Keratinocyte (primary cell): ENCODE data around the gene MICAL2. TPM values are rescaled to one million over a fixed set of nuclear protein-coding genes. Genes with fewer than 3 reads are reported as not detected.

ENCODE experiments used
- DNase-seq: peaks from one replicate; pipeline ENCODE4 v3.0.0-alpha.2; 2011; ENCODE audit warnings: low read depth, missing footprints, low spot score
- FAIRE-seq: peaks from 2 replicates; lab custom pipeline; 2011; peaks lifted over from hg19 to GRCh38; lab: Jason Lieb, UNC
- H2AFZ ChIP-seq: 2 replicates; pipeline ENCODE4 v1.6.0; 2012; ENCODE audit warnings: low read length, control low read depth, inconsistent platforms; ENCODE audit not compliant: control insufficient read depth
- H3K27ac ChIP-seq: 2 replicates; pipeline ENCODE4 v1.5.1; 2011; ENCODE audit warnings: low read length; ENCODE audit not compliant: control insufficient read depth, insufficient read depth
- H3K27me3 ChIP-seq: 3 replicates; pipeline ENCODE4 v1.6.0; 2011; ENCODE audit warnings: low read length; ENCODE audit not compliant: control insufficient read depth, insufficient read depth; ENCODE audit errors: extremely low read depth
- H3K36me3 ChIP-seq, 2 experiments: 2 replicates in 1 of 2; 3 replicates in 1 of 2; pipeline ENCODE4 v1.5.1; 2011; ENCODE audit warnings: low read length in 2 of 2, mild to moderate bottlenecking in 1 of 2; ENCODE audit not compliant: control insufficient read depth in 2 of 2, insufficient read depth in 2 of 2; ENCODE audit errors: extremely low read depth in 1 of 2
- H3K4me1 ChIP-seq: 3 replicates; pipeline ENCODE4 v1.5.1; 2011; ENCODE audit warnings: low read length; ENCODE audit not compliant: control insufficient read depth, insufficient read depth; ENCODE audit errors: extremely low read depth
- H3K4me2 ChIP-seq: 3 replicates; pipeline ENCODE4 v1.6.0; 2011; ENCODE audit warnings: low read depth, low read length; ENCODE audit not compliant: control insufficient read depth, insufficient read depth; ENCODE audit errors: extremely low read depth
- H3K4me3 ChIP-seq, 3 experiments: fragments of 200-600 bp in 1 of 3; sonication (generic) in 1 of 3; 2 replicates in 2 of 3; 3 replicates in 1 of 3; pipeline ENCODE4 v1.5.1; 2011 to 2016; ENCODE audit warnings: low read length in 3 of 3, mild to moderate bottlenecking in 3 of 3, control low read depth in 2 of 3, inconsistent platforms in 1 of 3, low read depth in 1 of 3, mixed read lengths in 1 of 3, mixed run types in 1 of 3, moderate library complexity in 1 of 3; ENCODE audit not compliant: control insufficient read depth in 2 of 3, insufficient read depth in 2 of 3; ENCODE audit errors: extremely low read depth in 1 of 3
- H3K79me2 ChIP-seq: 2 replicates; pipeline ENCODE4 v1.6.0; 2012; ENCODE audit warnings: low read length; ENCODE audit not compliant: control insufficient read depth, insufficient read depth
- H3K9ac ChIP-seq: 3 replicates; pipeline ENCODE4 v1.6.0; 2011; ENCODE audit warnings: low read length; ENCODE audit not compliant: control insufficient read depth, insufficient read depth; ENCODE audit errors: extremely low read depth
- H3K9me1 ChIP-seq: 3 replicates; pipeline ENCODE4 v1.6.0; 2011; ENCODE audit warnings: low read length; ENCODE audit not compliant: control insufficient read depth, insufficient read depth; ENCODE audit errors: extremely low read depth
- H3K9me3 ChIP-seq: 2 replicates; pipeline ENCODE4 v1.5.1; 2012; ENCODE audit warnings: low read depth, low read length; ENCODE audit not compliant: control insufficient read depth
- H4K20me1 ChIP-seq: 3 replicates; pipeline ENCODE4 v1.6.0; 2011; ENCODE audit warnings: low read length; ENCODE audit not compliant: control insufficient read depth, insufficient read depth; ENCODE audit errors: extremely low read depth
- EZH2 ChIP-seq: IDR thresholded peaks from one replicate; pipeline ENCODE4 v1.6.1; 2012; ENCODE audit warnings: inconsistent platforms, mild to moderate bottlenecking, low read length, moderate library complexity
- dilution Hi-C: fragments of 300-500 bp; cut with MboI; formaldehyde crosslinking; loops from one replicate; pipeline ENCODE4 v1.7.0; 2020; ENCODE audit warnings: low sequenced_read_pairs; ENCODE audit not compliant: extremely low pct_ligation_motif_present
- polyA plus RNA-seq, 5 experiments: library from polyadenylated mRNA; depleted of rRNA in 3 of 5; stranded (reverse) in 3 of 5; stranded (forward) in 1 of 5; unstranded in 1 of 5; fragments of >200 nt; gene quantifications; 1 replicate in 1 of 5; 2 replicates in 3 of 5; 3 replicates in 1 of 5; pipeline versions ENCODE4 v1.2.1 to v1.2.3, GENCODE V29; 2011 to 2012; ENCODE audit warnings: missing spikeins in 2 of 5, low read depth in 1 of 5, low replicate concordance in 1 of 5
- TF ChIP-seq, protein P1 (sequence below), 3 experiments: IDR thresholded peaks in 1 of 3; conservative IDR thresholded peaks in 1 of 3; optimal IDR thresholded peaks in 1 of 3; 2 replicates in 2 of 3; 3 replicates in 1 of 3; pipeline versions ENCODE3 to v1.5.1; 2011; ENCODE audit warnings: low read length in 3 of 3, mild to moderate bottlenecking in 3 of 3, moderate library complexity in 2 of 3, control low read depth in 1 of 3, inconsistent platforms in 1 of 3; ENCODE audit not compliant: insufficient read depth in 2 of 3; ENCODE audit errors: extremely low read depth in 1 of 3

MICAL2 gene
- polyA plus RNA-seq, 1 donor (not counting 4 experiments of a cell fraction or from before 2014, with no cell fraction given), result 83.9 TPM

- dilution Hi-C loops, result no loop called here
- no peaks in the 10 kb centered on the region for H4K20me1 ChIP-seq
- H3K27me3 ChIP-seq, result no peaks in the 10 kb centered on the region
- no peak overlapping the region for H3K4me3 ChIP-seq
- H3K36me3 ChIP-seq, result peaks cover 15 to 59% of the 10 kb centered on the region in 2 experiments
- H3K9me1 ChIP-seq, result no peaks in the 10 kb centered on the region
- no peak overlapping the region for H3K9ac ChIP-seq
- H3K4me1 ChIP-seq, result peaks cover 68% of the 10 kb centered on the region
- no peaks in the 10 kb centered on the region for H3K9me3 ChIP-seq
- peak overlapping the region; percentile 98 for H3K27ac ChIP-seq
- TF ChIP-seq, protein P1, sequence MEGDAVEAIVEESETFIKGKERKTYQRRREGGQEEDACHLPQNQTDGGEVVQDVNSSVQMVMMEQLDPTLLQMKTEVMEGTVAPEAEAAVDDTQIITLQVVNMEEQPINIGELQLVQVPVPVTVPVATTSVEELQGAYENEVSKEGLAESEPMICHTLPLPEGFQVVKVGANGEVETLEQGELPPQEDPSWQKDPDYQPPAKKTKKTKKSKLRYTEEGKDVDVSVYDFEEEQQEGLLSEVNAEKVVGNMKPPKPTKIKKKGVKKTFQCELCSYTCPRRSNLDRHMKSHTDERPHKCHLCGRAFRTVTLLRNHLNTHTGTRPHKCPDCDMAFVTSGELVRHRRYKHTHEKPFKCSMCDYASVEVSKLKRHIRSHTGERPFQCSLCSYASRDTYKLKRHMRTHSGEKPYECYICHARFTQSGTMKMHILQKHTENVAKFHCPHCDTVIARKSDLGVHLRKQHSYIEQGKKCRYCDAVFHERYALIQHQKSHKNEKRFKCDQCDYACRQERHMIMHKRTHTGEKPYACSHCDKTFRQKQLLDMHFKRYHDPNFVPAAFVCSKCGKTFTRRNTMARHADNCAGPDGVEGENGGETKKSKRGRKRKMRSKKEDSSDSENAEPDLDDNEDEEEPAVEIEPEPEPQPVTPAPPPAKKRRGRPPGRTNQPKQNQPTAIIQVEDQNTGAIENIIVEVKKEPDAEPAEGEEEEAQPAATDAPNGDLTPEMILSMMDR (optimal IDR thresholded peaks at IDR 0.05 in 1 of 3, IDR thresholded peaks at IDR 0.05 in 1 of 3, conservative IDR thresholded peaks at IDR 0.05 in 1 of 3; ENCODE audit: extremely low read depth in 1 of 3, insufficient read depth in 2 of 3, low read length in 3 of 3), result no peak
- TF ChIP-seq EZH2, result no peak
- no peak overlapping the region for H2AFZ ChIP-seq
- no peak for FAIRE-seq
- no peak overlapping the region for H3K4me2 ChIP-seq
- peaks cover 64% of the 10 kb centered on the region for H3K79me2 ChIP-seq
- no peak for DNase-seq
Measured at GRCh38 chr11:12168114-12168513, 57.7 kb downstream of the MICAL2 start.

DNA sequence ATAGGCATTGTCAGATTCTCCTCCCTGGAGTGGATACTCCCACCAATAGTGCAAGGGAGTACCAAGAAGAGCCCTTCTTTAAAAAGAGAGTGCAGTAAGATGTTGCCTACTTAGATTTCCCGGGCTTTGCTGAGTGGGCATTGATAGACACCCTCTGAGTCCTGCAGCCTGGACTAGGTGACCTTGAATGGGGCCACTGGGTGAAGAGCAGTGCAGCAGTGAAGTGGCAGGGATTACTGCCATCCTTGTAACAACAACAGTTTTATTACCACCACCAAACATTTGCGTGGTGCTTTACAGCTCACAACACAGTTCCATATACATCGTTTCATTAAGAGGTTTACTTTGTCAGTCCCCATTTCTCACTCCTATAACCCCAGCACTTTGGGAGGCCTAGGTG lies 59.4 kb downstream of the MICAL2 start:
- DNase-seq (no peak), FAIRE-seq (no peak)
- H3K36me3 ChIP-seq, result peaks cover 15 to 56% of the 10 kb centered on the region in 2 experiments
- no peaks in the 10 kb centered on the region for H3K27me3 ChIP-seq
- H3K9ac ChIP-seq, result no peak overlapping the region
- H4K20me1 ChIP-seq, result no peaks in the 10 kb centered on the region
- H3K9me3 ChIP-seq, result no peaks in the 10 kb centered on the region
- no peak overlapping the region for H3K4me3 ChIP-seq
- H3K9me1 ChIP-seq, result no peaks in the 10 kb centered on the region
- no peak for TF ChIP-seq EZH2
- H2AFZ ChIP-seq, result no peak overlapping the region
- dilution Hi-C loops, result no loop called here
- H3K27ac ChIP-seq, result no peak overlapping the region
- H3K79me2 ChIP-seq, result peaks cover 66% of the 10 kb centered on the region
- peaks cover 68% of the 10 kb centered on the region for H3K4me1 ChIP-seq
- H3K4me2 ChIP-seq, result no peak overlapping the region

DNA sequence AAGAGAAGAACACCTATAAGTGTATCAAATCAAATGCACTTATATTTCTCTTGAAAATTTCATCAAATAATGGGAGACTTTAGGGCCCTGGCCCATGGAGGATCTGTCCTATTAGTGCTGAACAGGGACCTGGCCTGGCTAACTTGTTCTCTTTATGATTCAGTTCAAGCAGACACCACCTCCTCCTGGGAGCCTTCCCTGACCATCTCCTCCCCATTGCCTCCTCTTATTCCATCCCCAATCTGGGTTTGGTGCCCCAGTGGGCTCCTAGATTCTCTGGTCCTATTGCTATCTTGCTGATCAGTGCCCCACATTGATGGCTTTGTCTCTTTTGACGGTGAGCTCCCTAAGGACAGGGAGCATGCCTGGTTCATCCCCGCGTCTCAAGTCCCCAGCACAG lies 60.1 kb downstream of the MICAL2 start:
- Histone ChIP-seq H3K36me3 (peaks cover 13 to 53% of the 10 kb centered on the region in 2 experiments), H3K4me3 (no peak overlapping the region), H3K27ac (peak overlapping the region; percentile 44), H2AFZ (no peak overlapping the region), H4K20me1 (no peaks in the 10 kb centered on the region), H3K27me3 (no peaks in the 10 kb centered on the region), H3K9ac (no peak overlapping the region), H3K9me1 (no peaks in the 10 kb centered on the region), H3K9me3 (no peaks in the 10 kb centered on the region), H3K79me2 (peaks cover 61% of the 10 kb centered on the region), H3K4me1 (peaks cover 68% of the 10 kb centered on the region), H3K4me2 (no peak overlapping the region)
- no peak for FAIRE-seq
- dilution Hi-C loops, result no loop called here
- no peak for DNase-seq
- TF ChIP-seq, protein P1 (optimal IDR thresholded peaks at IDR 0.05 in 1 of 3, IDR thresholded peaks at IDR 0.05 in 1 of 3, conservative IDR thresholded peaks at IDR 0.05 in 1 of 3; ENCODE audit: extremely low read depth in 1 of 3, insufficient read depth in 2 of 3, low read length in 3 of 3), result no peak
- TF ChIP-seq EZH2, result no peak
